Kidney (tissue), 14 donors: ENCODE data around the gene PPP1R11. TPM values are rescaled to one million over a fixed set of nuclear protein-coding genes. Genes with fewer than 3 reads are reported as not detected.

Source experiments
- DNase-seq, 5 donors: peaks; one replicate each; pipeline ENCODE4 v3.0.0-alpha.2; 2013 to 2020
- FAIRE-seq: peaks from 2 replicates; lab custom pipeline; 2012; peaks lifted over from hg19 to GRCh38; lab: Jason Lieb, UNC
- H3K27ac ChIP-seq, 2 donors: one replicate each; pipeline ENCODE4 v1.7.0; 2013; ENCODE audit warnings: low read depth in 2 of 2, low read length in 2 of 2, inconsistent platforms in 1 of 2
- H3K27me3 ChIP-seq: one replicate; pipeline ENCODE4 v1.7.1; 2013; ENCODE audit warnings: low read length, inconsistent platforms; ENCODE audit not compliant: control insufficient read depth, insufficient read depth
- H3K36me3 ChIP-seq, 3 donors: one replicate each; pipeline versions ENCODE4 v1.7.0 to v1.7.1; 2013; ENCODE audit warnings: low read length in 3 of 3, control low read depth in 1 of 3, inconsistent platforms in 1 of 3; ENCODE audit not compliant: insufficient read depth in 3 of 3, control insufficient read depth in 2 of 3
- H3K4me1 ChIP-seq, 3 donors: one replicate each; pipeline versions ENCODE4 v1.7.0 to v1.7.1; 2013; ENCODE audit warnings: low read length in 3 of 3, inconsistent platforms in 1 of 3, low read depth in 1 of 3; ENCODE audit not compliant: control insufficient read depth in 2 of 3, insufficient read depth in 2 of 3
- H3K4me3 ChIP-seq, 3 donors: one replicate each; pipeline versions ENCODE4 v1.7.0 to v1.8.1; 2013; ENCODE audit warnings: low read length in 3 of 3, control low read depth in 1 of 3, inconsistent platforms in 1 of 3
- H3K9ac ChIP-seq, 3 donors: one replicate each; pipeline versions ENCODE4 v1.7.0 to v1.7.1; 2013; ENCODE audit warnings: low read length in 3 of 3, control low read depth in 1 of 3, inconsistent platforms in 1 of 3
- H3K9me3 ChIP-seq, 3 donors: one replicate each; pipeline versions ENCODE4 v1.7.0 to v1.7.1; 2013; ENCODE audit warnings: low read length in 3 of 3, control low read depth in 1 of 3, inconsistent platforms in 1 of 3; ENCODE audit not compliant: control insufficient read depth in 2 of 3, insufficient read depth in 1 of 3
- CTCF ChIP-seq: IDR thresholded peaks from 3 replicates; pipeline ENCODE4 v1.5.1; 2012; ENCODE audit warnings: mild to moderate bottlenecking, moderate library complexity, borderline replicate concordance; ENCODE audit not compliant: insufficient read depth; ENCODE audit errors: extremely low read depth
- intact Hi-C: fragments of 100-400 bp; cut with DNase I; formaldehyde crosslinking; loops from one replicate; pipeline ENCODE4 v1.11.1; 2022
- polyA plus RNA-seq: library from polyadenylated mRNA; stranded (reverse); fragments of 350-450 nt; fragmentation: Illumina TruSeq; extraction: RNeasy Lipid Tissue Mini Kit (QIAGEN cat#74804); gene quantifications from one replicate; pipeline ENCODE4 v1.2.3, GENCODE V29; 2014; ENCODE audit warnings: low read depth, low replicate concordance; ENCODE audit not compliant: insufficient read depth
- total RNA-seq: library from RNA; stranded (reverse); fragmentation: NEBNext Ultra II Directional; extraction: Animal tissue kit (Norgen Biotek cat#: 25700); gene quantifications from one replicate; pipeline ENCODE4 v1.2.1, GENCODE V29; 2021
- donor health status: control.
- donor health status: control.
- donor health status: control.
- donor health status: control.
- donor health status: control.
- donor health status: DM: yes; HTN: yes; CAD: no.
- donor health status: Normal renal cell carcinoma (clear cell type).

Gene PPP1R11
- total and polyA plus RNA-seq, 2 donors from 2014 or later = 71.6 to 78.3 TPM

DNA sequence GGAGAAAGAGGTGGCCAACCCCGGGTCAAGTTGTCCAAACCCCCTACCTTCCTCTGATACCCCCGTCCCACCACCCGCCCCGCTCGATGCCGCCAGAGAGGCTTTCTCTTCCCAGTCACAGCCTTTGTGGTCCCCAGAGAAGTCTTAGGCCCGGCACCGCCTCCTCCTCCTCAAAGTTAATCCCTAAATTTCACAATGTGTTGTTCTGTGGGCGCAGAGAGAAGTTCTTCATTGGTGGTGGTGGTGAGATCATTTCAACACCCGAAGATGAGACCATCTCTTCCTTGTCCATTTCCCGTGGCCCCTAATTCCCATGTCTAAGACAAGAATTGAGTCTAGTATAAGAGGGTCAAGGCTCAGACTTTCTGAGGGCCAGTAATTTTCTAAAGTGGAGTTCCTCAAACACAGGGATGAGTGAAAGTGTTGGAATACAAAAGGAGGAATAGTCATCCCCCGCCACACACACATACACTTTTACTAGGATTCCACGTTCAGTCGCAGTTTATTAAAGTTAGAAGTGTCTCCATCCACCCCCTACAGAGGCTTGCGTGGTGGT, 35.5 kb downstream of the PPP1R11 start:
- Histone ChIP-seq H3K4me1 (peaks cover 0 to 23% (median 13%) of the 10 kb centered on the region in 3 donors), H3K9me3 (no peaks in the 10 kb centered on the region), H3K4me3 (peak overlapping the region in 2 of 3 donors; percentile 26 to 63), H3K27me3 (peaks cover 47% of the 10 kb centered on the region), H3K36me3 (no peaks in the 10 kb centered on the region), H3K27ac (peak overlapping the region; percentile 25 to 34), H3K9ac (peak overlapping the region in 2 of 3 donors; percentile 22 to 45)
- DNase-seq (no peak), FAIRE-seq (no peak)
- TF ChIP-seq CTCF = no peak
- intact Hi-C loops = no loop called here

DNA sequence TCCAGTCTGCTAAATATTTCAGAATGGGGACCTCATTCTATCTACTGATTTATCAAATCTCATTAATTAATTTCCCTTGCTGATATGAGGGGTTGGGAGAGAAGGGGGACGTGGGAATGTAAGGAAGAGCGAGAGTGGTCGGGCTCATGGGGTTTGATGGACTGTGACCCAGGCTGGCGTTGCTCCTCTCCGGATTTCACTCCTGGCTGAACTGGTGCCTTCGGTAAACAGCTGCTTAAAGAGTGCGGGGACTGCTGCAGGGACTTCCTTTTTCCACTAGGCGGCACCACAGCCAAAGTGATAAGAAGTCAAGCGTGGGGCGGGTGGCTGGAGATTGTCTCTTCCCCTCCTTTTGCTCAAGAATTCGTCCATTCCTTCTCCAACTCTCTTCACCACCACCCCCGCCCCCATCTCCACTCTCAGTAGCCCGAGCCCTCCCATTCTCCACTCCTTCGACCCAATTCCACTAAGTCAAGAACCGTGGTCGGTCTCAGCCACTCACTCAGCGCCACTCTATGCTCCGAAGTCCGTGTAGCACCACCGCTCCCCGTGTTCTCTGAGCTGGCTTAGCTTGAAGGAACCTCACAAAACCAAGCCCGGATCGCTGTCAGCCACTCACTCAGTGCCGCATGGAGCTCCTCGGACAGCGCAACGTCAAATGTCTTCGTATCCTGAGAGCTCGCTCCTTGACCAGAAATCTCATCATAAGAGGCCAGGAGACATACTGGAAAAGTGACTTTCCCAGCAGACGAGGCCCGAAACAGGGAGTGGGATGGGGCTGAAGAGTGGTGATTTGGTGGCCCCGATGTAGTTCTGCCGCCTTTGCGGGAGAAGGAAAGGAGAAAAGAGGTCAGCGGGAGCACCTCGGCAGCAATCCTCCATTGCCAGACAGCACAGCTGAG, 36.2 kb downstream of the PPP1R11 start:
- peak; percentile 98 for TF ChIP-seq CTCF
- Histone ChIP-seq H3K4me3 (peak overlapping the region; percentile 44 to 58 (median 49)), H3K27ac (peak overlapping the region in 1 of 2 donors; percentile 25)

GRCh38 chr6:30103872-30104179, 36.8 kb downstream of the PPP1R11 start:
- Histone ChIP-seq H3K27me3 (peaks cover 35% of the 10 kb centered on the region), H3K9me3 (no peaks in the 10 kb centered on the region), H3K4me1 (peaks cover 0 to 23% (median 13%) of the 10 kb centered on the region in 3 donors), H3K27ac (no peak overlapping the region), H3K4me3 (peak overlapping the region in 2 of 3 donors; percentile 49 to 58), H3K36me3 (no peaks in the 10 kb centered on the region), H3K9ac (peak overlapping the region in 1 of 3 donors; percentile 35)
- no peak for FAIRE-seq
- intact Hi-C loops = no loop called here
- no peak for TF ChIP-seq CTCF
- no peak for DNase-seq

More for the DNA sequence above, 36.2 kb downstream of the PPP1R11 start:
- Histone ChIP-seq H3K9me3 (no peaks in the 10 kb centered on the region), H3K27me3 (peaks cover 41% of the 10 kb centered on the region), H3K9ac (peak overlapping the region in 1 of 3 donors; percentile 35), H3K36me3 (no peaks in the 10 kb centered on the region), H3K4me1 (peaks cover 0 to 23% (median 13%) of the 10 kb centered on the region in 3 donors)
- DNase-seq (peak; percentile 89 to 96 (median 90)), FAIRE-seq (no peak)
- intact Hi-C loops = no loop called here
